NAMALWA (cell line): ENCODE measurements around the gene HORMAD1.
"Not testable (repeated sequence)": the region's sequence is repeated elsewhere in the genome, so short reads cannot be mapped to it uniquely, and the experiment has no call there.

ENCODE experiments used
- DNase-seq: peaks from one replicate; pipeline ENCODE4 v3.0.0-alpha.2; 2015; ENCODE audit warnings: low spot score

Gene HORMAD1, protein sequence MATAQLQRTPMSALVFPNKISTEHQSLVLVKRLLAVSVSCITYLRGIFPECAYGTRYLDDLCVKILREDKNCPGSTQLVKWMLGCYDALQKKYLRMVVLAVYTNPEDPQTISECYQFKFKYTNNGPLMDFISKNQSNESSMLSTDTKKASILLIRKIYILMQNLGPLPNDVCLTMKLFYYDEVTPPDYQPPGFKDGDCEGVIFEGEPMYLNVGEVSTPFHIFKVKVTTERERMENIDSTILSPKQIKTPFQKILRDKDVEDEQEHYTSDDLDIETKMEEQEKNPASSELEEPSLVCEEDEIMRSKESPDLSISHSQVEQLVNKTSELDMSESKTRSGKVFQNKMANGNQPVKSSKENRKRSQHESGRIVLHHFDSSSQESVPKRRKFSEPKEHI

DNA sequence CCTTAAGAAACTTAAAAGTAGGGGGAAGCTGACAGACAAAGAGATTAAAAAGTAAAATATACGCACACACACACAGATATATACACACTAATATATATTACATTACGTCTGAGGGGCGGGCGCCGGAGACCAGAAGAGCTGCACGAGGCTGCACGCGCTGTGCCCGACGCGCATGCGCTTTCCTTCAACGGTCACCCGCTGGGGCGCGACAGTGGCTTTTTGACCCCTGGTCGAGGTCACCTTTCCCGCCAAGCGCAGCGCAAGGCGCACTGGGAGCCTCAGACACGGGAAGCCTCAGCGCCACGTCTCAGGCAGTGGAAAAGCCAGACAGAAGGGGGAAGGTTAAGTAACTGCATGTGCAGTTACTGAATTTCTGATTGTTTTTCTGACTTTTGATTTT, at the start of gene HORMAD1:
Gene HORMAD1, minus strand, starts transcription at position 193 of the 400 bp plus-strand sequence. CDS start 1,390 bp downstream, outside the sequence.
- DNase-seq, result no peak

DNA sequence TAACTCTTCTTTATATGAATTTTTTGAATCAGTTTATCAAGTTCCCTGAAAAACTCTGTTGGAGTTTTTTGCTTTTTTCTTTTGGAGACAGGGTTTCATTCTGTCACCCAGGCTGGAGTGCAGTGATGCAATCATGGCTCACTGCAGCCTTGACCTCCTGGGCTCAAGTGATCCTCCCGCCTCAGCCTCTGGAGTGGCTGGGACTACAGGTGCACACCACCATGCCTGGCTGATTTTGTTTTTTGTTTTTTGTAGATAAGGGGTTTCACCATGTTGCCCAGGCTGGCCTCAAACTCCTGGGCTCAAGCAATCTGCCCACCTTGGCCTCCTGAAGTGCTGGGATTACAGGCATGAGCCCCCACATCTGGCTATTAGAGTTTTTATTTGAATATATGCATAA, 47.0 kb upstream of the HORMAD1 start:
- DNase-seq, result not testable (repeated sequence)

- DNase-seq, result not testable (repeated sequence)
These were observed 45.2 kb upstream of the HORMAD1 start for GRCh38 chr1:150765977-150766301.

DNA sequence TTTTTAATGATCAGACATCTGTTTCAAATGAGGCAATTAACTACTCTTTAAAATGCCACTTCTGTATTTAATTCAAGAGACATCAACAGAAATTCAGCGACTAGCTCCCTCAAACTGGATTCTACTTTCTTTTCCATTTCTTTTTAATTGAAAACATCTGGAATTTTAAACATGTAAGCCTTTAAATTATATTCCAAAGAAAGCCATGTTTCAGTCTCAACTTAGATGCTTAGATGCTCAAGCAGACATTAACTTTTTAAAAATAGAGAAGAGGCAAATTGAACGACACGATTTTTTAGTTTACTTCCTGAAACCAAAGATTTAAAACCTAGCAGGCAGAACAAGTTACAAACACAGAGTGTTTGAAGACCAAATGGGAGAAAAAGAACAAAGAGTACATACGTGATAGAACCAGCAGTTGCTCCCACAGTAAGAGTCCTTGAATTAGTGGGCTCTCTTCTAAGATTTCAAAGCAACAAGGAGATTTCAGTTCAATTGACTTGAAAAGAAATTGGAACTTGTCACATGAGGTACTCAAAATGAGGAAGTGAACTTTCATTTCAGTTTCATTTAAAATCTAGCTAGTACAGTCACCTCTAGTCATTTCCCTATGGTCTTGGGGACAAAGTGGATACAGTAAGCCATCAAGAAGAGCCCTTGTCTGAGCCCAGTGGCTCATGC, 44.7 kb upstream of the HORMAD1 start, which contains the start of gene CTSS:
Gene CTSS, minus strand, starts transcription at position 483 of the 681 bp plus-strand sequence. CDS start 1,015 bp downstream, outside the sequence.
- peak; percentile 96 for DNase-seq

- DNase-seq, result peak; percentile 56
These were observed 44.0 kb upstream of the HORMAD1 start for GRCh38 chr1:150764617-150765101.

GRCh38 chr1:150763018-150763417, 42.3 kb upstream of the HORMAD1 start:
- no peak for DNase-seq

DNA sequence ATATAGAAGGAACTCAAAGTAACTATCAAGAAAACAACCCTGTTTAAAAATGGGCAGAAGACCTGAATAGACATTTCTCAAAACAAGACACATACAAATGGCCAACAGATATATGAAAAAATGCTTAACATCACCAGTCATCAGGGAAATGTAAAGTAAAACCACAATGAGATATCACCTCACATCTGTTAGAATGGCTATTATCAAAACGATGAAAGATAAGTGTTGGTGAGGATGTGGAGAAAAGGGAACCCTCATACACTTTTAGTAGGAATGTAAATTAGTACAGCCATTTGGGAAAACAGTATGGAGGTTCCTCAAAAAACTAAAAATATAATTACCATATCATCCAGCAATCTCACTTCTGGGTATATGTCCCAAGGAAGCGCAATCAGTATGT, 41.9 kb upstream of the HORMAD1 start:
- DNase-seq, result no peak

DNA sequence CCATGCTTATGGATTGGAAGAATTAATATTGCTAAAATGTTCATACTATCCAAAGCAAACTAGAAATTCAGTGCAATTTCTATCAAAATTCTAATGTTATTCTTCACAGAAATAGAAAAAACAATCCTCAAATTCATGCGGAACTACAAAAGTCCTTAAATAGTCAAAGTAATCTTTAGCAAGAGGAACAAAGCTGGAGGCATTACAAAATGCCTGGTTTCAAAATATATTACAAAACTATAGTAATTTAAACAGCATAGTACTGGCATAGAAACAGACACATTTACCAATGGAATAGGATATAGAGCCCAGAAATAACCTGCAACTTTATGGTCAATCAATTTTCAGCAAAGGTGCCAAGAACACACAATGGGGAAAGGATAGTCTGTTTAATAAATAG, 41.1 kb upstream of the HORMAD1 start:
- DNase-seq, result no peak

- DNase-seq, result no peak
These were observed 39.3 kb upstream of the HORMAD1 start for GRCh38 chr1:150760013-150760412.

- no peak for DNase-seq
These were observed 32.7 kb upstream of the HORMAD1 start for GRCh38 chr1:150753416-150753815.

GRCh38 chr1:150751443-150751842, 30.7 kb upstream of the HORMAD1 start:
- DNase-seq, result no peak

GRCh38 chr1:150749720-150750311, 29.1 kb upstream of the HORMAD1 start:
- DNase-seq, result no peak

DNA sequence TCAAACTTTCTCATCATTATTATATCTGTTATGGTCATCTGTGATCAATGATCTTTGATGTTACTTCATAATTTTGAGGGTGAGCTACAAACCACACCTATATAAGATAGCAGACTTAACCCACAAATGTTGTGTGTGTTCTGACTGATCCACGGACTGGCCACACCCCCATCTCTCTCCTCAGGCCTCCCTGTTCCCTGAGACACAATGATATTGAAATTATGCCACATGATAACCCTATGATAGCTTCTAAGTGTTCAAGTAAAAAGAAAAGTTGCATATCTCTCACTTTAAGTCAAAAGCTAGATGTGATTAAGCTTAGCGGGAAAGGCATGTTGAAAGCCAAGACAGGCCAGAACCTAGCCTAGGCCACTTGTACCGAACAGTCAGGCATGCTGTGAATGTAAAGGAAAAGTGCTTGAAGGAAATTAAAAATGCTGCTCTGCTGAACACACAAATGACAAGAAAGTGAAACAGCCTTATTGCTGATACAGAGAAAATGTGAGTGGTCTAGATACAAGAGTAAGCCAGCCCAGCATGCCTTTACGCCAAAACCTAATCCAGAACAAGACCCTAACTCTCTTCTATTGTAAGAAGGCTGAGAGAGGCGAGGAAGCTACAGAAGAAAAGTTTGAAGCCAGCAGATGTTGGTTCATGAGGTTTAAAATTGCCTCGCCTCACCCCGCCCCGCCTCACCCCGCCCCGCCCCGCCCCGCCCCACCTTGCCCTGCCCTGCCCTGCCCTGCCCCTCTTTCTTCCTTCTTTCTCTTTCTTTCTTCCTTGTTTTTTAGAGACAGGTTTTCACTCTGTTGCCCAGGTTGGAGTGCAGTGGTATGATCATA, 28.4 kb upstream of the HORMAD1 start:
- no peak for DNase-seq

GRCh38 chr1:150730130-150730721, 9.5 kb upstream of the HORMAD1 start:
- no peak for DNase-seq

DNA sequence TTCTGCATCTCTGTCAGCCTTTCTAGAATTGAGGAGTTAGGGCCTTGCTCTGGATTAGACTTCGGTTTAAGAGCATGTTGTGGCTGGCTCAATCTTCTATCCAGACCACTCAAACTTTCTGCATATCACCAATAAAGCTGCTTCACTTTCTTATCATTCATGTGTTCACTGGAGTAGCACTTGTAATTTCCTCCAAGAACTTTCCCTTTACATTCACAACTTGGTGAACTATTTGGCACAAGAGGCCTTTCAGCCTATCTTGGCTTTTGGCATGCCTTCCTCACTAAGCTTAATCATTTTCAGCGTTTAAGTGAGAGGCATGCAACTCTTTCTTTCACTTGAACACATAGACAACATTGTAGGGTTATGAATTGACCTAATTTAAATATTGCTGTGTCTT, 3.6 kb upstream of the HORMAD1 start:
- no peak for DNase-seq

- DNase-seq, result no peak
These were observed 597 bp downstream of the HORMAD1 start for GRCh38 chr1:150720098-150720497.

- DNase-seq, result no peak
These were observed 2.3 kb downstream of the HORMAD1 start for GRCh38 chr1:150718225-150718891.

GRCh38 chr1:150709031-150709430, 11.7 kb downstream of the HORMAD1 start:
- not testable (repeated sequence) for DNase-seq

DNA sequence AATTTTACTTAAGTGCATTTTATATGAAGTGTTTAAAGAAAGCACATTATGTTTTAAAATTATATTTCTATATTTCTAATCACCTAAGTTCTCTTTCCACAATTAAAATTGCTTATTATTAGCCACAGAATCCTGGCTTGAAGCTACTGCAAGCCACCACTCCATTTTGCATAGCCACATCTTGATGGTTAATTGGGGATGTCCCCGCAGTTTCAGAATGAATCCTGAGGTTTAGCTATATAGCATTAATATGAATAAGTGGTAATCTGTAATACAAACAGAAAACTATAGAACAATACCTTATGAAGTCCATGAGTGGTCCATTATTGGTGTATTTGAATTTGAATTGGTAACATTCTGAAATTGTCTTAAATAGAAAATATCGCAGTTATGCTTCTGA, 12.1 kb downstream of the HORMAD1 start:
- no peak for DNase-seq

GRCh38 chr1:150706091-150706490, 14.6 kb downstream of the HORMAD1 start:
- no peak for DNase-seq

DNA sequence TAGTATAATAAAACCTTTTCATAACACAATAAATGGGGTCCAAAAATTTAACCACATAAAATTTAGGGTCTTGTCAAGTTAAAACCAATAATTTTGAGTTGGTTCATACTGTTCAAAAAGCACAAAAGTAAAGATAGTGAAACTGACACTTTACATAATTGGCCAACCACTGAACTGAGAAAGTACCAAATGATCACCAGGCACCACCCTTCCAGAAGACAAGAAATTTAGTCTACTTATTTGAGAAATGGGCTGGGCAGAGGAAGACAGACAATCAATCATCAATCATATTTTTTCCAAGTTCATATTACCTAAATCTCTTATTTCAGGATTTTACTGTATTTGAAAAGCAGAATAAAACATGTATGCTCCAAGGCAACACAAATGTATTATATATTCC, 17.3 kb downstream of the HORMAD1 start:
- no peak for DNase-seq
